Testis (tissue), 2 donors: ENCODE measurements around the gene FOXF2.
"Not testable (repeated sequence)": the region's sequence is repeated elsewhere in the genome, so short reads cannot be mapped to it uniquely, and the experiment has no call there.

Experiments
- POLR2A ChIP-seq: fragments of 450-650 bp; IDR thresholded peaks from one replicate; pipeline ENCODE4 v1.6.1; 2017; ENCODE audit warnings: antibody characterized with exemption, mild to moderate bottlenecking, moderate library complexity
- TF ChIP-seq, protein P1 (sequence below), 3 experiments: fragments of 450-650 bp in 2 of 3; fragments of 200-600 bp in 1 of 3; sonication (generic) in 1 of 3; IDR thresholded peaks; one replicate each; pipeline ENCODE4 v1.5.1; 2016 to 2019; ENCODE audit warnings: antibody characterized with exemption in 3 of 3, mild to moderate bottlenecking in 2 of 3, moderate library complexity in 1 of 3

DNA sequence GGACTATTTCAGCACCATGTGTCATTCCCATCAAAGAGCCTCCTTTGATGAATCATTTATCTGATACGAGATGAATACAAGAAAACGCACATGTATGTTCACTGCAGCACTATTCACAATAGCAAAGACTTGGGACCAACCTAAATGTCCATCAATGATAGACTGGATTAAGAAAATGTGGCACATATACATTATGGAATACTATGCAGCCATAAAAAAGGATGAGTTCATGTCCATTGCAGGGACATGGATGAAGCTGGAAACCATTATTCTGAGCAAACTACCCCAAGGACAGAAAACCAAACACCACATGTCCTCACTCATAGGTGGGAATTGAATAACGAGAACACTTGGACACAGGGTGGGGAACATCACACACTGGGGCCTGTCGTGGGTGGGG lies 27.7 kb upstream of the FOXF2 start:
- TF ChIP-seq, protein P1, sequence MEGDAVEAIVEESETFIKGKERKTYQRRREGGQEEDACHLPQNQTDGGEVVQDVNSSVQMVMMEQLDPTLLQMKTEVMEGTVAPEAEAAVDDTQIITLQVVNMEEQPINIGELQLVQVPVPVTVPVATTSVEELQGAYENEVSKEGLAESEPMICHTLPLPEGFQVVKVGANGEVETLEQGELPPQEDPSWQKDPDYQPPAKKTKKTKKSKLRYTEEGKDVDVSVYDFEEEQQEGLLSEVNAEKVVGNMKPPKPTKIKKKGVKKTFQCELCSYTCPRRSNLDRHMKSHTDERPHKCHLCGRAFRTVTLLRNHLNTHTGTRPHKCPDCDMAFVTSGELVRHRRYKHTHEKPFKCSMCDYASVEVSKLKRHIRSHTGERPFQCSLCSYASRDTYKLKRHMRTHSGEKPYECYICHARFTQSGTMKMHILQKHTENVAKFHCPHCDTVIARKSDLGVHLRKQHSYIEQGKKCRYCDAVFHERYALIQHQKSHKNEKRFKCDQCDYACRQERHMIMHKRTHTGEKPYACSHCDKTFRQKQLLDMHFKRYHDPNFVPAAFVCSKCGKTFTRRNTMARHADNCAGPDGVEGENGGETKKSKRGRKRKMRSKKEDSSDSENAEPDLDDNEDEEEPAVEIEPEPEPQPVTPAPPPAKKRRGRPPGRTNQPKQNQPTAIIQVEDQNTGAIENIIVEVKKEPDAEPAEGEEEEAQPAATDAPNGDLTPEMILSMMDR (IDR thresholded peaks at IDR 0.05), result not testable (repeated sequence)
- not testable (repeated sequence) for TF ChIP-seq POLR2A
